Measurements from ENCODE around the gene NUDT22.

NUDT22 gene

GRCh38 chr11:64238999-64239398 lies 12.9 kb downstream of the NUDT22 start:
- DNase-seq (ENCODE audit: insufficient read length, low spot score) (no peak), FAIRE-seq (no peak)
- TF ChIP-seq TAF1 (IDR thresholded peaks at IDR 0.05; ENCODE audit: low read depth, low read length) (no peak), SPI1 (IDR thresholded peaks at IDR 0.05; ENCODE audit: low read depth, low read length) (no peak), PAX5 (IDR thresholded peaks at IDR 0.05; ENCODE audit: insufficient read depth, low read length, severe bottlenecking) (no peak), POLR2A (IDR thresholded peaks at IDR 0.05; ENCODE audit: low read depth, low read length) (no peak), POU2F2 (IDR thresholded peaks at IDR 0.05; ENCODE audit: low read depth, low read length) (no peak), POLR2AphosphoS5 (IDR thresholded peaks at IDR 0.05; ENCODE audit: low read depth, low read length) (no peak)

DNA sequence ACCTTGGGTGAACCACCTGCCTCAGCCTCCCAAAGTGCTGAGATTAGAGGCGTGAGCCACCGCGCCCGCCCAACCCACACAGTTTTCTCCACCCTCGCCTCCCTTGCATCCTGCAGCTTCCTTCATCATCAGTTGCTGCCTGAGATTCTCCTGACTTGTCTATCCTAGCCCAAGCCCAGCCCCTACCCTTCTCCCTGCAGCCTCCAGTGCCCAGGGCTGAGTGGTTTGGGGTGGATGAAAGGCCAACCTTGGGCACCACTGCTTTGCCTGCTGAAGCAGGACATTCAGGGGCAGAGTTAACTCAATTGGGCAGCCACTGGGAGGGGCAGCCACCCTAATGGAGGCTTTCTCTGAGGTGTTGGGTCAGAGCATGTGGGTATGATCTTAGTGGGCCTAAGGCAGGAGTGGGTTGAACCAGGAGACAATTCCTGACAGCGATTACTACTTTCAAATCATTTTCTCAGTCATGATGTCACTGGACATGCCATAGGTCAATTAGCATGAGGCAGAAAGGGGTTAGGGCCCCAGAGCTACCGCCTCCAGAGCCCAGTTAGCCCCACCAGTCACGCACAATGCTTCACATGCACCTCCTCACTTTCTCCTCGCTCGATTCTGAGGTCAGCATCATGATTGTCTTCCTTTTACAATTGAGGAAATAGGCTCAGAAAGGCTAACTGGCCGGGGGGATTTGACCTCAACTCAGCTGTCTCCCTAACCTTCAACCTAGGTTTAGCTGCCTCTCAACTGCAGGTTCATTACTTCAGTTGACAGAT lies 13.8 kb downstream of the NUDT22 start:
- TF ChIP-seq POU2F2 (IDR thresholded peaks at IDR 0.05; ENCODE audit: low read depth, low read length) (peak; percentile 94), POLR2A (IDR thresholded peaks at IDR 0.05; ENCODE audit: low read depth, low read length) (peak; percentile 56), TAF1 (IDR thresholded peaks at IDR 0.05; ENCODE audit: low read depth, low read length) (peak; percentile 61; the same call in 1 of the 2 replicates), SPI1 (IDR thresholded peaks at IDR 0.05; ENCODE audit: low read depth, low read length) (peak; percentile 90), POLR2AphosphoS5 (IDR thresholded peaks at IDR 0.05; ENCODE audit: low read depth, low read length) (no peak; the same call in 1 of the 2 replicates), PAX5 (IDR thresholded peaks at IDR 0.05; ENCODE audit: insufficient read depth, low read length, severe bottlenecking) (peak; percentile 27)
- DNase-seq (ENCODE audit: insufficient read length, low spot score) (no peak), FAIRE-seq (no peak)

DNA sequence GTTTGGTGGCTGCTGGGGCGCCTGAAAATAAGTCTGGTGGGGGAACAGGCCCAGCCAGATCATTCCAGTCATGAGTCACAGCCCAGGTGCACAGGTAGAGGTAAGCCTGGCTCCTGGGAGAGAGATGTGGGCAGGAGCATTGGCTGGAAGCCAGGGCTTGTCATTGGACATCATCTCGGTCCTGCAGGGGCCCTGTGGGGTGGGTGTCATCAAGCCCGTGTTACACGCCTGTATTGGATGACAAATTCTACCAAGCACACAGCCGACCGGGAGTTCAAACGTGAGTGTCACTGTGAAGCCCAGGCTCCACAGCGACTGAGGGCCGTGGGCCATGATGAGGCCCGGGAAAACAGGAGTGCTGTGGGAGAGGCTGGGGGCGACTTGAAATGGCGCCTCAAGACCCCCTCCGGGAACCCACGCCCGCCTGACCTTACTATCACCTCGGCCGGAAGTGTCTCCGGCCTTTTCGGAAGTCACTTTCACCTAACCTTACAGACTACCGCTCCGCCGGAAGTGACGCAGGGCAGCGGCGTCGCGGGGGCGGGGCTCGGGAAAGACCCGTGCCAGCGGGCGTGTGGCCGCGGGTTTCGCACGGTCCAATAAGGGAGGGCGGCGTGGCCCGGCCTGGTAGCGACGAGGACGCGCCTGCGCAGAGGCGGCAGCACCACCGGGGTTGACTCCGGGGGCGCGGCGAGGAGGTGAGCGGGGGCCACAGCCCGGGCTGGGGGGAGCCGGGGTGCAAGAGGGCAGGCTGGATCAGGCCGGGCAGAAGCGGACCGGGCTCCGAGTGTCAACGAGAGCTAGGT lies 14.6 kb downstream of the NUDT22 start, which contains the start of gene FKBP2:
FKBP2 (plus strand) TSS at position 661 of the 806 bp plus-strand sequence. CDS start 1,293 bp downstream, outside the sequence.
- FAIRE-seq (peak; percentile 97), DNase-seq (ENCODE audit: insufficient read length, low spot score) (peak; percentile 89)

GRCh38 chr11:64241241-64241490 lies 15.1 kb downstream of the NUDT22 start:
- TF ChIP-seq POLR2AphosphoS5 (IDR thresholded peaks at IDR 0.05; ENCODE audit: low read depth, low read length) = no peak
- TF ChIP-seq TAF1 (IDR thresholded peaks at IDR 0.05; ENCODE audit: low read depth, low read length) = no peak
- TF ChIP-seq POLR2A (IDR thresholded peaks at IDR 0.05; ENCODE audit: low read depth, low read length) = no peak
- TF ChIP-seq SPI1 (IDR thresholded peaks at IDR 0.05; ENCODE audit: low read depth, low read length) = no peak
- DNase-seq (ENCODE audit: insufficient read length, low spot score) = no peak
- no peak for FAIRE-seq

More for the DNA sequence above, 14.6 kb downstream of the NUDT22 start, which contains the start of gene FKBP2:
- TF ChIP-seq POU2F2 (IDR thresholded peaks at IDR 0.05; ENCODE audit: low read depth, low read length) (no peak), TAF1 (IDR thresholded peaks at IDR 0.05; ENCODE audit: low read depth, low read length) (peak; percentile 91), POLR2AphosphoS5 (IDR thresholded peaks at IDR 0.05; ENCODE audit: low read depth, low read length) (peak; percentile 84), SPI1 (IDR thresholded peaks at IDR 0.05; ENCODE audit: low read depth, low read length) (no peak), PAX5 (IDR thresholded peaks at IDR 0.05; ENCODE audit: insufficient read depth, low read length, severe bottlenecking) (no peak), POLR2A (IDR thresholded peaks at IDR 0.05; ENCODE audit: low read depth, low read length) (peak; percentile 69)

DNA sequence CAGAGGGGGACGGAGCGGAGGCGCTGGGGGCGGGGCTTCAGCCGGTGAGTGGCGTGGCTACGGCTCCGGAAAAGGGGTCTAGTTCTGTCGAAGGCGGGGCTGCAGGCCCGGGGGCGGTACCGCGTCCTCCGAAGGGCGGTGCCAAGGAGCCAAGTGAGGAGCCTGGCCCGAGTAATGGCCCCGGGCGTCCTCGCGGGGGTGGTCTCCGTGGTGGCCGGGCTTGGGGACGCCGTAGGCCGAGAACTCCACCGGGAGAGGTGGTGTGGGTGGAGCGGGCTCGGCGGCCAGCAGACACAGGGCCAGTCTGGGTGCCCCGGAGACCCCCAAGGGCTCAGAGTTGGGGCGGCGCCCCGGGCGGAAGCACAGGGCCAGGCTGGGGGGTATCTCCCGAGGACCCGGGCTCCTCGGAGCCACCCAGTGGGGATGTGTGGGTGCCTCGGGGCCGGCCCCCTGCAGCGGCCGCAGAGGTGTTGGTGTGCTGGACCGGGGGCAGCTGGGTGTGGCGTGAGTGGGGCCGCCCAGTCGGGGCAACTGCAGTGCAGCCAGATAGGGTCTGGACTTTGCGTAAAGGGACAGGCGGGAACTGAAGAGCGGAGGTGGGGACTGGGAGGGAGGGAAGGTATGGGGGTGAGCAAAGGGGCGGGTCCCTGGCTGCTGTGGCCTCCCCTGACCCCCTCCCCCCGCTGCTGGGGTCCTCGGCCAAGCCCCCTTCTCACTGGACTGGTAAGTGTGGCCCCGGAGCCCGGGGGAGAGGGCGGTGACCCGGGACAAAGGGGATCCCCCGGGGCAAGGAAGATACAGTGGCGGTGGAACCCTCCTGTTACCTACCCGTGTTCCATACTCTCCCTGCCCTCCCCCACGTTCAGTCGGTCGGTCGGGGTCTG lies 15.7 kb downstream of the NUDT22 start:
- TF ChIP-seq POU2F2 (IDR thresholded peaks at IDR 0.05; ENCODE audit: low read depth, low read length) (no peak), TAF1 (IDR thresholded peaks at IDR 0.05; ENCODE audit: low read depth, low read length) (0 out of 2 replicates have a peak, but pooled peaks have one; percentile 6), POLR2AphosphoS5 (IDR thresholded peaks at IDR 0.05; ENCODE audit: low read depth, low read length) (peak; percentile 63), SPI1 (IDR thresholded peaks at IDR 0.05; ENCODE audit: low read depth, low read length) (no peak), POLR2A (IDR thresholded peaks at IDR 0.05; ENCODE audit: low read depth, low read length) (peak; percentile 51)
- peak; percentile 66 for FAIRE-seq
- DNase-seq (ENCODE audit: insufficient read length, low spot score) = peak; percentile 88

- no peak for DNase-seq (ENCODE audit: insufficient read length, low spot score)
- no peak for TF ChIP-seq TAF1 (IDR thresholded peaks at IDR 0.05; ENCODE audit: low read depth, low read length)
- TF ChIP-seq SPI1 (IDR thresholded peaks at IDR 0.05; ENCODE audit: low read depth, low read length) = no peak
- TF ChIP-seq POLR2AphosphoS5 (IDR thresholded peaks at IDR 0.05; ENCODE audit: low read depth, low read length) = peak; percentile 38; the same call in 1 of the 2 replicates
- 0 out of 2 replicates have a peak, but pooled peaks have one; percentile 54 for TF ChIP-seq POLR2A (IDR thresholded peaks at IDR 0.05; ENCODE audit: low read depth, low read length)
- TF ChIP-seq PAX5 (IDR thresholded peaks at IDR 0.05; ENCODE audit: insufficient read depth, low read length, severe bottlenecking) = no peak
- no peak for FAIRE-seq
These were observed 17.3 kb downstream of the NUDT22 start for GRCh38 chr11:64243236-64243854.

- TF ChIP-seq TAF1 (IDR thresholded peaks at IDR 0.05; ENCODE audit: low read depth, low read length) (no peak), POLR2A (IDR thresholded peaks at IDR 0.05; ENCODE audit: low read depth, low read length) (no peak; the same call in 1 of the 2 replicates), POLR2AphosphoS5 (IDR thresholded peaks at IDR 0.05; ENCODE audit: low read depth, low read length) (no peak; the same call in 1 of the 2 replicates), SPI1 (IDR thresholded peaks at IDR 0.05; ENCODE audit: low read depth, low read length) (no peak), POU2F2 (IDR thresholded peaks at IDR 0.05; ENCODE audit: low read depth, low read length) (no peak), PAX5 (IDR thresholded peaks at IDR 0.05; ENCODE audit: insufficient read depth, low read length, severe bottlenecking) (no peak)
- no peak for FAIRE-seq
- no peak for DNase-seq (ENCODE audit: insufficient read length, low spot score)
These were observed 18.0 kb downstream of the NUDT22 start for GRCh38 chr11:64244107-64244506.

DNA sequence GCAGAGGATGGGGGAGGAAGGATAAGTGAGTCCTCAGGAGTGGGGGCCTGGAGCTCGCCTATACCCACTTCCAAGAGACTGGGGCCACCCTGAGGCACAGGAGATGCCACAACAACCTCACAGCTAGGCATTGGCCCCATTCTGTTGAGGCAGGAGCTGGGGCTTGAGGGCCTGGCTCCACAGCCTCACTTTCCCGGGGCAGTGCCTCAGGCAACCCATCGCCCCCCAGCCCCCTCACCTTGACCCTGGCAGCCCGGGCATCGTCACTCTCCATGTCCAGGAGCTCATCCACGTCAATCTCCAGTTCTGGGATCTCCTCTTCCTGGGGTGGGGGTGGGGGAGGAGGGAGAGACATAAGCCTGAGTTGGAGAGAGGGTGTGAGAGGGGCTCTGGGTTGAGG lies 18.9 kb downstream of the NUDT22 start:
- FAIRE-seq (no peak), DNase-seq (ENCODE audit: insufficient read length, low spot score) (no peak)
- TF ChIP-seq SPI1 (IDR thresholded peaks at IDR 0.05; ENCODE audit: low read depth, low read length) (no peak), POU2F2 (IDR thresholded peaks at IDR 0.05; ENCODE audit: low read depth, low read length) (no peak), PAX5 (IDR thresholded peaks at IDR 0.05; ENCODE audit: insufficient read depth, low read length, severe bottlenecking) (no peak), POLR2AphosphoS5 (IDR thresholded peaks at IDR 0.05; ENCODE audit: low read depth, low read length) (peak; percentile 61; the same call in 1 of the 2 replicates)
